Measurements from ENCODE around the gene GPX5. TPM values are rescaled to one million over a fixed set of nuclear protein-coding genes. Genes with fewer than 3 reads are reported as not detected.

GPX5 gene
- total and polyA plus RNA-seq, 2 donors (not counting 1 experiment from before 2014, with no cell fraction given): not detected

DNA sequence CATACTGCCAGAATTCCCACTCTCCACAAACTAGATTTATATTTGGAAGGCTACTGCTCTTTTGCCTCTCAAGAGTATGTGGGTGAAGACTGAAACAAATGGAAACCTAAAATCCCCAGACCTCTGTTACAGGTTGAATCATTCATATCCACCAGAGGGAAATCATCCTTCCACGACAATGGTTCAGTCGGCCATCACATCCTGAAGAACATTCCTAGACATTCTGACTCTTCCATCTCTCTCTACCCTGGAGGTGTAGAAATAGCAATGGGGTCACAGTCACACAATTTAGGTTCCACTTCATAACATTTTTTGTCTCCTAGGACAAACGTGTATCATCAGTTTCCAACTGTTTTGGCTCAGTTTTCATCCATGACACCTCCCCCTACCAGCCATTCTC lies 8.6 kb downstream of the GPX5 start:
- Histone ChIP-seq H4K20me1 (ENCODE audit: control insufficient read depth, insufficient read depth, low read length, poor library complexity, severe bottlenecking) (no peaks in the 10 kb centered on the region), H3K4me3 (ENCODE audit: control extremely low read depth in 1 of 5, extremely low read depth in 1 of 5, insufficient read depth in 1 of 5, low read depth in 2 of 5, low read length in 4 of 5) (no peak overlapping the region), H3K9me3 (ENCODE audit: control extremely low read depth in 1 of 3, control insufficient read depth in 2 of 3, insufficient read depth in 1 of 3, low read length in 2 of 3) (peaks cover 0 to 3% (median 0%) of the 10 kb centered on the region in 3 donors), H3K4me2 (replicated peaks; ENCODE audit: low read depth, low read length, poor library complexity, severe bottlenecking) (no peak overlapping the region), H3K36me3 (replicated peaks in 1 of 2; ENCODE audit: control extremely low read depth in 1 of 2, control insufficient read depth in 1 of 2, extremely low read depth in 1 of 2, insufficient read depth in 2 of 2, low read length in 1 of 2) (no peaks in the 10 kb centered on the region), H3K27me3 (replicated peaks in 1 of 4; ENCODE audit: control extremely low read depth in 1 of 4, control insufficient read depth in 3 of 4, insufficient read depth in 4 of 4, low read length in 3 of 4) (peaks cover 0 to 33% (median 23%) of the 10 kb centered on the region in 4 experiments), H3K27ac (ENCODE audit: low read length in 2 of 2) (no peak overlapping the region), H3K4me1 (ENCODE audit: control insufficient read depth in 2 of 2, insufficient read depth in 2 of 2, low read length in 2 of 2) (peaks cover 5% of the 10 kb centered on the region in 2 donors), H3K9ac (ENCODE audit: low read length) (no peak overlapping the region), H3K79me2 (ENCODE audit: control insufficient read depth, insufficient read depth, low read length) (no peaks in the 10 kb centered on the region), H2AFZ (ENCODE audit: insufficient read depth, low read depth, low read length, poor library complexity, severe bottlenecking) (no peak overlapping the region)
- POLR2A ChIA-PET: no interaction called here
- Mint-ChIP-seq H3K27ac (no peak overlapping the region), H3K4me1 (peaks cover 5% of the 10 kb centered on the region), H3K27me3 (peaks cover 82% of the 10 kb centered on the region), H3K4me3 (no peak overlapping the region), H3K9me3 (ENCODE audit: insufficient read depth) (no peaks in the 10 kb centered on the region)
- intact Hi-C loops (cut with micrococcal nuclease): no loop called here
- WGBS (ENCODE audit: insufficient coverage): 63% methylated on average over 1 of the region's 3 CpGs
- CTCF ChIA-PET: no interaction called here
- ATAC-seq (ENCODE audit: low read depth): no peak
- TF ChIP-seq EZH2 (IDR thresholded peaks at IDR 0.05; ENCODE audit: borderline replicate concordance, insufficient read depth, low read depth, low read length, poor library complexity, severe bottlenecking) (no peak), CTCF (IDR thresholded peaks at IDR 0.05) (no peak)
- no peak for DNase-seq

DNA sequence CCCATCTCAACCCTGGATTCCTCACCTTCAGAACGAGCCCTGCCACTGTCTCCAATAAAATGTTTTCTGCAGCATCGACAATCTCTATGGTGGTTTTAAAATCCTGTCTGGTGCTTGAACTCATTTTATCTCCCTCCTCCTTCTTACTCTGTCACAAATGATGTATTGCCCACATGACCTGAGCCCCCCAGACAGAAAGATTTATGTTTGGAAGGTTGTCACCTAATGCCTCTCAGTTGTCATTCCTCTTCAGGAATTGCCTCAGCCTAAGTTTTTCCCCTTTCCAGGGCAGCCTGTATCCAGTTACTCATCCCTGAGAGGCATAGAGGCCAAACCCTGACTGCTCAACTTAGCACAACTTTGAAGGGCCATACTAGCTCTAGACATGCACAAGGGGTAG lies 9.2 kb downstream of the GPX5 start:
- H3K79me2 ChIP-seq (ENCODE audit: control insufficient read depth, insufficient read depth, low read length): no peaks in the 10 kb centered on the region
- peaks cover 0 to 37% (median 24%) of the 10 kb centered on the region in 4 experiments for H3K27me3 ChIP-seq (replicated peaks in 1 of 4; ENCODE audit: control extremely low read depth in 1 of 4, control insufficient read depth in 3 of 4, insufficient read depth in 4 of 4, low read length in 3 of 4)
- ChIA-PET POLR2A (no interaction called here), CTCF (no interaction called here)
- H3K27me3 Mint-ChIP-seq: peaks cover 85% of the 10 kb centered on the region
- no peak overlapping the region for H3K4me2 ChIP-seq (replicated peaks; ENCODE audit: low read depth, low read length, poor library complexity, severe bottlenecking)
- no peaks in the 10 kb centered on the region for H3K9me3 Mint-ChIP-seq (ENCODE audit: insufficient read depth)
- peaks cover 0 to 3% (median 0%) of the 10 kb centered on the region in 3 donors for H3K9me3 ChIP-seq (ENCODE audit: control extremely low read depth in 1 of 3, control insufficient read depth in 2 of 3, insufficient read depth in 1 of 3, low read length in 2 of 3)
- peaks cover 5% of the 10 kb centered on the region in 2 donors for H3K4me1 ChIP-seq (ENCODE audit: control insufficient read depth in 2 of 2, insufficient read depth in 2 of 2, low read length in 2 of 2)
- H2AFZ ChIP-seq (ENCODE audit: insufficient read depth, low read depth, low read length, poor library complexity, severe bottlenecking): no peak overlapping the region
- H3K4me3 ChIP-seq (ENCODE audit: control extremely low read depth in 1 of 5, extremely low read depth in 1 of 5, insufficient read depth in 1 of 5, low read depth in 2 of 5, low read length in 4 of 5): no peak overlapping the region
- H4K20me1 ChIP-seq (ENCODE audit: control insufficient read depth, insufficient read depth, low read length, poor library complexity, severe bottlenecking): no peaks in the 10 kb centered on the region
- DNase-seq: no peak
- TF ChIP-seq EZH2 (IDR thresholded peaks at IDR 0.05; ENCODE audit: borderline replicate concordance, insufficient read depth, low read depth, low read length, poor library complexity, severe bottlenecking): no peak
- peaks cover 5% of the 10 kb centered on the region for H3K4me1 Mint-ChIP-seq
- H3K27ac Mint-ChIP-seq: no peak overlapping the region
- WGBS (ENCODE audit: insufficient coverage): 86% methylated on average over 2 of the region's 2 CpGs
- ATAC-seq (ENCODE audit: low read depth): no peak
- no peak overlapping the region for H3K9ac ChIP-seq (ENCODE audit: low read length)
- H3K27ac ChIP-seq (ENCODE audit: low read length in 2 of 2): no peak overlapping the region
- H3K36me3 ChIP-seq (replicated peaks in 1 of 2; ENCODE audit: control extremely low read depth in 1 of 2, control insufficient read depth in 1 of 2, extremely low read depth in 1 of 2, insufficient read depth in 2 of 2, low read length in 1 of 2): no peaks in the 10 kb centered on the region
- H3K4me3 Mint-ChIP-seq: no peak overlapping the region
- intact Hi-C loops (cut with micrococcal nuclease): no loop called here
